GM12892 (cell line): ENCODE data around the gene PIGC.

Experiments used
- POLR2A ChIP-seq: IDR thresholded peaks from 2 replicates; pipeline ENCODE4 v1.6.1; 2011; ENCODE audit warnings: low read depth, low read length, control low read depth
- POLR2AphosphoS5 ChIP-seq: IDR thresholded peaks from 2 replicates; pipeline ENCODE4 v1.6.1; 2011; ENCODE audit warnings: low read depth, low read length, control low read depth
- TAF1 ChIP-seq: IDR thresholded peaks from 2 replicates; pipeline ENCODE4 v1.6.1; 2011; ENCODE audit warnings: low read depth, mild to moderate bottlenecking, control low read depth, low read length, borderline replicate concordance

GRCh38 chr1:172402878-172403569, 40.8 kb downstream of the PIGC start:
- TF ChIP-seq POLR2AphosphoS5 (no peak), POLR2A (no peak), TAF1 (no peak)
